GM10266 (cell line): ENCODE data around the gene EEFSEC.

ENCODE experiments used
- DNase-seq: peaks from one replicate; pipeline ENCODE4 v3.0.0; 2012; ENCODE audit errors: extremely low spot score
- CTCF ChIP-seq: IDR thresholded peaks from 2 replicates; pipeline ENCODE4 v1.5.1; 2012; ENCODE audit warnings: mild to moderate bottlenecking, low read depth; ENCODE audit not compliant: control insufficient read depth, insufficient read depth; ENCODE audit errors: missing control alignments

The EEFSEC gene

GRCh38 chr3:128412180-128413002 lies 259.1 kb downstream of the EEFSEC start:
- DNase-seq, result no peak

GRCh38 chr3:128413003-128413370 lies 259.7 kb downstream of the EEFSEC start:
- DNase-seq, result no peak
- no peak for TF ChIP-seq CTCF

More at GRCh38 chr3:128412180-128413002, 259.1 kb downstream of the EEFSEC start:
- TF ChIP-seq CTCF, result no peak

- no peak for DNase-seq
- TF ChIP-seq CTCF, result no peak
These were observed 260.3 kb downstream of the EEFSEC start for GRCh38 chr3:128413413-128414205.

- no peak for DNase-seq
- no peak for TF ChIP-seq CTCF
These were observed 262.0 kb downstream of the EEFSEC start for GRCh38 chr3:128415200-128415772.

- TF ChIP-seq CTCF, result no peak
- no peak for DNase-seq
These were observed 262.7 kb downstream of the EEFSEC start for GRCh38 chr3:128415773-128416577.

GRCh38 chr3:128416578-128417211 lies 263.4 kb downstream of the EEFSEC start:
- DNase-seq, result no peak
- TF ChIP-seq CTCF, result no peak
